Measurements from ENCODE around the gene KRTCAP2.

DNA sequence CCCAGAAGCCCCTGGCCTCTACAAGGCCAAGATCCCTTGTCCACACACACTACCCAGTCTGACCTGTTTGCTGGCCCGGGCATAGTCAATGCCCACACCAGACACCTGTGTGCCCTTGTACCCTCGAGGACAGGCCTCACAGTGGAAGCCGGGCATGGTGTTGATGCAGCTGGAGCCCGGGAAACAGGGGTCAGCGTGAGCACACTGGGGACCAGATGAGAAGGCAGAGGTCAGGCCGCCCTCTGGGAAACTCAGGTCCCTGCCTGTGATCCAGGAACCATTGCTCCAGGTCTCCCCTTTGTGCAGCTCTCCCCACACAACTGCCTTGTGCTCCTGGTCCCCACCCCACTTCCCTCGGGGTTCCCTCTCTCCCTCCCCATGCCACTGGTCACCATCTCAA is 29.1 kb upstream of the KRTCAP2 start:
- TF ChIP-seq, protein P1, sequence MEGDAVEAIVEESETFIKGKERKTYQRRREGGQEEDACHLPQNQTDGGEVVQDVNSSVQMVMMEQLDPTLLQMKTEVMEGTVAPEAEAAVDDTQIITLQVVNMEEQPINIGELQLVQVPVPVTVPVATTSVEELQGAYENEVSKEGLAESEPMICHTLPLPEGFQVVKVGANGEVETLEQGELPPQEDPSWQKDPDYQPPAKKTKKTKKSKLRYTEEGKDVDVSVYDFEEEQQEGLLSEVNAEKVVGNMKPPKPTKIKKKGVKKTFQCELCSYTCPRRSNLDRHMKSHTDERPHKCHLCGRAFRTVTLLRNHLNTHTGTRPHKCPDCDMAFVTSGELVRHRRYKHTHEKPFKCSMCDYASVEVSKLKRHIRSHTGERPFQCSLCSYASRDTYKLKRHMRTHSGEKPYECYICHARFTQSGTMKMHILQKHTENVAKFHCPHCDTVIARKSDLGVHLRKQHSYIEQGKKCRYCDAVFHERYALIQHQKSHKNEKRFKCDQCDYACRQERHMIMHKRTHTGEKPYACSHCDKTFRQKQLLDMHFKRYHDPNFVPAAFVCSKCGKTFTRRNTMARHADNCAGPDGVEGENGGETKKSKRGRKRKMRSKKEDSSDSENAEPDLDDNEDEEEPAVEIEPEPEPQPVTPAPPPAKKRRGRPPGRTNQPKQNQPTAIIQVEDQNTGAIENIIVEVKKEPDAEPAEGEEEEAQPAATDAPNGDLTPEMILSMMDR (IDR thresholded peaks at IDR 0.05) = no peak
- no peak for TF ChIP-seq POLR2A (IDR thresholded peaks at IDR 0.05)
